Measurements from ENCODE around the gene DNAJC24.

DNA sequence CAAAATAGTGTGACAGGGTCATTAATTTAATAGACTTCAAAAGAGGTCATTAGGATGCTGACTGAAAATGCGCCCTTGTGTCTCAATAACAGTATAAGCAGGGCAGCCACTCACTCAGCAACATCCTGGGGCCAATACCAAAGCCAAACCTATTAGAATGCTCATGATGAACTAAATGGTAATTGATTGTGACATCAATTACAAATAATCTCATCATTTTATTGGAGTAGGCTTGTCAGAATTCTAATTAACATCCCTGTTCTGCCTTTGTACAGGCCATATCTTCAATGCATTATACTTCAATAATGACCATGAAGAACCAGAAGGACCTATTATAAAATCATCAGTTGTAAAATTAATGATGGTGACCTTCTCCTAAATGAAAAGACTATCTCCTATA lies 64.2 kb downstream of the DNAJC24 start:
- TF ChIP-seq ZNF740 (CRISPR knock-in tag; IDR thresholded peaks at IDR 0.05): no peak
- no peak for TF ChIP-seq ZNF740 (tag; IDR thresholded peaks at IDR 0.05)
- TF ChIP-seq ZFP36 (IDR thresholded peaks at IDR 0.05; ENCODE audit: low read depth, low read length, partially characterized antibody): no peak
- TF ChIP-seq ETS2 (tag; IDR thresholded peaks at IDR 0.05; ENCODE audit: borderline replicate concordance, poor library complexity, severe bottlenecking): no peak
- TF ChIP-seq RCOR1 (IDR thresholded peaks at IDR 0.05; ENCODE audit: borderline replicate concordance in 1 of 2, low read depth in 2 of 2, low read length in 2 of 2): no peak
- no peak for TF ChIP-seq EP300 (IDR thresholded peaks at IDR 0.05; ENCODE audit: low read length)
- no peak for TF ChIP-seq GTF3C2 (IDR thresholded peaks at IDR 0.05; ENCODE audit: borderline replicate concordance, extremely low read depth, insufficient read length)
- no peak for TF ChIP-seq PHF20 (IDR thresholded peaks at IDR 0.05; ENCODE audit: partially characterized antibody)
- TF ChIP-seq, protein P1, sequence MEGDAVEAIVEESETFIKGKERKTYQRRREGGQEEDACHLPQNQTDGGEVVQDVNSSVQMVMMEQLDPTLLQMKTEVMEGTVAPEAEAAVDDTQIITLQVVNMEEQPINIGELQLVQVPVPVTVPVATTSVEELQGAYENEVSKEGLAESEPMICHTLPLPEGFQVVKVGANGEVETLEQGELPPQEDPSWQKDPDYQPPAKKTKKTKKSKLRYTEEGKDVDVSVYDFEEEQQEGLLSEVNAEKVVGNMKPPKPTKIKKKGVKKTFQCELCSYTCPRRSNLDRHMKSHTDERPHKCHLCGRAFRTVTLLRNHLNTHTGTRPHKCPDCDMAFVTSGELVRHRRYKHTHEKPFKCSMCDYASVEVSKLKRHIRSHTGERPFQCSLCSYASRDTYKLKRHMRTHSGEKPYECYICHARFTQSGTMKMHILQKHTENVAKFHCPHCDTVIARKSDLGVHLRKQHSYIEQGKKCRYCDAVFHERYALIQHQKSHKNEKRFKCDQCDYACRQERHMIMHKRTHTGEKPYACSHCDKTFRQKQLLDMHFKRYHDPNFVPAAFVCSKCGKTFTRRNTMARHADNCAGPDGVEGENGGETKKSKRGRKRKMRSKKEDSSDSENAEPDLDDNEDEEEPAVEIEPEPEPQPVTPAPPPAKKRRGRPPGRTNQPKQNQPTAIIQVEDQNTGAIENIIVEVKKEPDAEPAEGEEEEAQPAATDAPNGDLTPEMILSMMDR (IDR thresholded peaks at IDR 0.05 in 2 of 3, conservative IDR thresholded peaks at IDR 0.05 in 1 of 3; ENCODE audit: insufficient read depth in 2 of 3, low read depth in 1 of 3, low read length in 3 of 3): no peak

Data from K562 (cell line).